Esophagus mucosa (tissue), 1 donor: Measurements from ENCODE around the gene TACR1. TPM values are rescaled to one million over a fixed set of nuclear protein-coding genes. Genes with fewer than 3 reads are reported as not detected.

Source experiments
- ATAC-seq: fragments of 200-7000 bp; cut with Tn5 transposase; one replicate; pipeline ENCODE4 v1.9.1; 2020
- total RNA-seq: library from RNA; stranded (reverse); gene quantifications from one replicate; pipeline ENCODE4 v1.2.4, GENCODE V29; 2023
- donor health status: DM: yes; HTN: yes; CAD: no.

TACR1 gene
- total RNA-seq, 1 donor from 2014 or later: 0.64 TPM

GRCh38 chr2:75045526-75046050 lies 153.7 kb downstream of the TACR1 start:
- no peak for ATAC-seq

- ATAC-seq: no peak
Observed at GRCh38 chr2:75044291-75044690, 155.0 kb downstream of the TACR1 start.

- no peak for ATAC-seq
Observed at GRCh38 chr2:75042823-75043222, 156.5 kb downstream of the TACR1 start.

- no peak for ATAC-seq
Observed at GRCh38 chr2:75041731-75042600, 157.4 kb downstream of the TACR1 start.

GRCh38 chr2:75041226-75041625 lies 158.1 kb downstream of the TACR1 start:
- ATAC-seq: no peak

- ATAC-seq: peak; percentile 41
Observed at GRCh38 chr2:75035444-75036353, 163.6 kb downstream of the TACR1 start.

GRCh38 chr2:75033516-75033915 lies 165.8 kb downstream of the TACR1 start:
- no peak for ATAC-seq

GRCh38 chr2:75031906-75032803 lies 167.2 kb downstream of the TACR1 start:
- no peak for ATAC-seq

- ATAC-seq: no peak
Observed at GRCh38 chr2:75031171-75031570, 168.1 kb downstream of the TACR1 start.

GRCh38 chr2:75030218-75031009 lies 168.9 kb downstream of the TACR1 start:
- ATAC-seq: no peak

GRCh38 chr2:75027886-75028285 lies 171.4 kb downstream of the TACR1 start:
- ATAC-seq: no peak

- no peak for ATAC-seq
Observed at GRCh38 chr2:75025633-75026380, 173.5 kb downstream of the TACR1 start.

- no peak for ATAC-seq
Observed at GRCh38 chr2:75025216-75025615, 174.1 kb downstream of the TACR1 start.

- ATAC-seq: no peak
Observed at GRCh38 chr2:75023666-75024455, 175.5 kb downstream of the TACR1 start.

GRCh38 chr2:75022516-75022915 lies 176.8 kb downstream of the TACR1 start:
- ATAC-seq: no peak

- ATAC-seq: no peak
Observed at GRCh38 chr2:75021672-75022071, 177.6 kb downstream of the TACR1 start.

GRCh38 chr2:75020476-75020875 lies 178.8 kb downstream of the TACR1 start:
- ATAC-seq: no peak

- ATAC-seq: no peak
Observed at GRCh38 chr2:75019790-75020189, 179.5 kb downstream of the TACR1 start.

GRCh38 chr2:75018162-75018561 lies 181.2 kb downstream of the TACR1 start:
- no peak for ATAC-seq

- no peak for ATAC-seq
Observed at GRCh38 chr2:75012080-75012479, 187.2 kb downstream of the TACR1 start.
